H1 (cell line): ENCODE measurements around the gene SMS. TPM values are rescaled to one million over a fixed set of nuclear protein-coding genes. Genes with fewer than 3 reads are reported as not detected.

ENCODE experiments used
- KDM4A ChIP-seq: IDR thresholded peaks from one replicate; pipeline ENCODE4 v1.7.1; 2012; ENCODE audit warnings: low read depth, mild to moderate bottlenecking, moderate library complexity, low read length, inconsistent platforms; ENCODE audit not compliant: severe bottlenecking
- RXRA ChIP-seq: IDR thresholded peaks from 2 replicates; pipeline ENCODE4 v1.6.1; 2011; ENCODE audit warnings: low read depth, mild to moderate bottlenecking, low read length, moderate library complexity; ENCODE audit not compliant: insufficient read depth
- SIN3A ChIP-seq, 2 experiments: IDR thresholded peaks in 1 of 2; conservative IDR thresholded peaks in 1 of 2; 2 replicates each; pipeline ENCODE4 v1.6.1; 2011 to 2012; ENCODE audit warnings: low read length in 2 of 2, improper control_type of control experiment in 1 of 2, low read depth in 1 of 2, mild to moderate bottlenecking in 1 of 2
- SP2 ChIP-seq: IDR thresholded peaks from 2 replicates; pipeline ENCODE4 v1.6.1; 2012; ENCODE audit warnings: mild to moderate bottlenecking, low read length, inconsistent platforms
- TAF1 ChIP-seq: IDR thresholded peaks from 2 replicates; pipeline ENCODE4 v1.6.1; 2011; ENCODE audit warnings: mild to moderate bottlenecking, low read depth, low read length
- polyA plus RNA-seq, 7 experiments: library from polyadenylated mRNA; depleted of rRNA in 3 of 7; stranded (reverse) in 5 of 7; unstranded in 2 of 7; fragments of >200 nt in 5 of 7; fragments of 200-250 nt in 2 of 7; gene quantifications; 1 replicate in 5 of 7; 2 replicates in 1 of 7; 4 replicates in 1 of 7; pipeline versions ENCODE4 v1.2.1 to v1.2.3, GENCODE V29; 2011 to 2013; ENCODE audit warnings: missing spikeins in 2 of 7, mixed read lengths in 2 of 7
- total RNA-seq: library from RNA; stranded (reverse); fragmentation: NEBNext Ultra II Directional; extraction: Animal tissue kit (Norgen Biotek cat#: 25700); gene quantifications from 2 replicates; pipeline ENCODE4 v1.2.1, GENCODE V29; 2021
- TF ChIP-seq, protein P1 (sequence below): fragments of 300-600 bp; sonication (generic); IDR thresholded peaks from 2 replicates; pipeline ENCODE4 v1.7.1; 2012; ENCODE audit warnings: low read length, moderate library complexity, mild to moderate bottlenecking, inconsistent platforms; ENCODE audit not compliant: insufficient replicate concordance
- TF ChIP-seq, protein P2 (sequence below): IDR thresholded peaks from 2 replicates; pipeline ENCODE4 v1.6.1; 2012; ENCODE audit warnings: inconsistent platforms
- TF ChIP-seq, protein P3 (sequence below): IDR thresholded peaks from 2 replicates; pipeline ENCODE4 v1.6.1; 2011; ENCODE audit warnings: low read length, improper control_type of control experiment

The SMS gene
- total and polyA plus RNA-seq, 2 of the 8 experiments (the other 6 are each of a cell fraction or from before 2014, with no cell fraction given) = 66.3 to 256 TPM

DNA sequence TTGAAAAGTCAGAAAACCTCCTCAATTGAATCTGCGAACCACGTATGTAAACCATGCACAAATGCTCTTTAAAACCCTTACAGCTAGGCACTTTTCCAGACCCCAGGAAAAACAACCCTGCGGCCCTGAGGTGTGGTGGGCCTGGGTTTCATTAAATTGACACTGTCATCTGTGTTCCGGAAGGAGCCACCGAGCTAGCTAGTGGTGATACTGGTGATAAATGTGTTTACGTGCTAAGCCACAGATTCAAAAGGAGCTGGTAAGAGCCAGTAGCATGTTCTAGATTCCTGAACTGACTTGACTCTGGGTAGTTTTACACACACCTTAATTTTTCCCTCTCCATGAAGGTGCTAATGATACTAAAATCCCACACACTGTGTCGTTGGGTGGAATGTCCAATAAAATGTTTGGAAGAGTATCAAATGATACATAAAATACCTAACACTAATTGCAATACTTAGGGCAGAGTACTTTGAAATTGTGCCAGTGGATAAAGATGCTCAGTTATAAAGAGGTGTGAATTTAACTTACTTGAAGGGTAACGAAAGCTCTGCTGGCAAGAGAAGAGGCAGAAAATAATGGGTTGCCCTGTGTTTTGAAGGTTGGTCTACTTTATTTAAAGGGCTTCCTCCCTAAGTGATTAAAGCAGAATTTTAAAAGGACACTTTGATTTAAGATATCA is 8.5 kb downstream of the SMS start (continued):
- TF ChIP-seq, protein P1, sequence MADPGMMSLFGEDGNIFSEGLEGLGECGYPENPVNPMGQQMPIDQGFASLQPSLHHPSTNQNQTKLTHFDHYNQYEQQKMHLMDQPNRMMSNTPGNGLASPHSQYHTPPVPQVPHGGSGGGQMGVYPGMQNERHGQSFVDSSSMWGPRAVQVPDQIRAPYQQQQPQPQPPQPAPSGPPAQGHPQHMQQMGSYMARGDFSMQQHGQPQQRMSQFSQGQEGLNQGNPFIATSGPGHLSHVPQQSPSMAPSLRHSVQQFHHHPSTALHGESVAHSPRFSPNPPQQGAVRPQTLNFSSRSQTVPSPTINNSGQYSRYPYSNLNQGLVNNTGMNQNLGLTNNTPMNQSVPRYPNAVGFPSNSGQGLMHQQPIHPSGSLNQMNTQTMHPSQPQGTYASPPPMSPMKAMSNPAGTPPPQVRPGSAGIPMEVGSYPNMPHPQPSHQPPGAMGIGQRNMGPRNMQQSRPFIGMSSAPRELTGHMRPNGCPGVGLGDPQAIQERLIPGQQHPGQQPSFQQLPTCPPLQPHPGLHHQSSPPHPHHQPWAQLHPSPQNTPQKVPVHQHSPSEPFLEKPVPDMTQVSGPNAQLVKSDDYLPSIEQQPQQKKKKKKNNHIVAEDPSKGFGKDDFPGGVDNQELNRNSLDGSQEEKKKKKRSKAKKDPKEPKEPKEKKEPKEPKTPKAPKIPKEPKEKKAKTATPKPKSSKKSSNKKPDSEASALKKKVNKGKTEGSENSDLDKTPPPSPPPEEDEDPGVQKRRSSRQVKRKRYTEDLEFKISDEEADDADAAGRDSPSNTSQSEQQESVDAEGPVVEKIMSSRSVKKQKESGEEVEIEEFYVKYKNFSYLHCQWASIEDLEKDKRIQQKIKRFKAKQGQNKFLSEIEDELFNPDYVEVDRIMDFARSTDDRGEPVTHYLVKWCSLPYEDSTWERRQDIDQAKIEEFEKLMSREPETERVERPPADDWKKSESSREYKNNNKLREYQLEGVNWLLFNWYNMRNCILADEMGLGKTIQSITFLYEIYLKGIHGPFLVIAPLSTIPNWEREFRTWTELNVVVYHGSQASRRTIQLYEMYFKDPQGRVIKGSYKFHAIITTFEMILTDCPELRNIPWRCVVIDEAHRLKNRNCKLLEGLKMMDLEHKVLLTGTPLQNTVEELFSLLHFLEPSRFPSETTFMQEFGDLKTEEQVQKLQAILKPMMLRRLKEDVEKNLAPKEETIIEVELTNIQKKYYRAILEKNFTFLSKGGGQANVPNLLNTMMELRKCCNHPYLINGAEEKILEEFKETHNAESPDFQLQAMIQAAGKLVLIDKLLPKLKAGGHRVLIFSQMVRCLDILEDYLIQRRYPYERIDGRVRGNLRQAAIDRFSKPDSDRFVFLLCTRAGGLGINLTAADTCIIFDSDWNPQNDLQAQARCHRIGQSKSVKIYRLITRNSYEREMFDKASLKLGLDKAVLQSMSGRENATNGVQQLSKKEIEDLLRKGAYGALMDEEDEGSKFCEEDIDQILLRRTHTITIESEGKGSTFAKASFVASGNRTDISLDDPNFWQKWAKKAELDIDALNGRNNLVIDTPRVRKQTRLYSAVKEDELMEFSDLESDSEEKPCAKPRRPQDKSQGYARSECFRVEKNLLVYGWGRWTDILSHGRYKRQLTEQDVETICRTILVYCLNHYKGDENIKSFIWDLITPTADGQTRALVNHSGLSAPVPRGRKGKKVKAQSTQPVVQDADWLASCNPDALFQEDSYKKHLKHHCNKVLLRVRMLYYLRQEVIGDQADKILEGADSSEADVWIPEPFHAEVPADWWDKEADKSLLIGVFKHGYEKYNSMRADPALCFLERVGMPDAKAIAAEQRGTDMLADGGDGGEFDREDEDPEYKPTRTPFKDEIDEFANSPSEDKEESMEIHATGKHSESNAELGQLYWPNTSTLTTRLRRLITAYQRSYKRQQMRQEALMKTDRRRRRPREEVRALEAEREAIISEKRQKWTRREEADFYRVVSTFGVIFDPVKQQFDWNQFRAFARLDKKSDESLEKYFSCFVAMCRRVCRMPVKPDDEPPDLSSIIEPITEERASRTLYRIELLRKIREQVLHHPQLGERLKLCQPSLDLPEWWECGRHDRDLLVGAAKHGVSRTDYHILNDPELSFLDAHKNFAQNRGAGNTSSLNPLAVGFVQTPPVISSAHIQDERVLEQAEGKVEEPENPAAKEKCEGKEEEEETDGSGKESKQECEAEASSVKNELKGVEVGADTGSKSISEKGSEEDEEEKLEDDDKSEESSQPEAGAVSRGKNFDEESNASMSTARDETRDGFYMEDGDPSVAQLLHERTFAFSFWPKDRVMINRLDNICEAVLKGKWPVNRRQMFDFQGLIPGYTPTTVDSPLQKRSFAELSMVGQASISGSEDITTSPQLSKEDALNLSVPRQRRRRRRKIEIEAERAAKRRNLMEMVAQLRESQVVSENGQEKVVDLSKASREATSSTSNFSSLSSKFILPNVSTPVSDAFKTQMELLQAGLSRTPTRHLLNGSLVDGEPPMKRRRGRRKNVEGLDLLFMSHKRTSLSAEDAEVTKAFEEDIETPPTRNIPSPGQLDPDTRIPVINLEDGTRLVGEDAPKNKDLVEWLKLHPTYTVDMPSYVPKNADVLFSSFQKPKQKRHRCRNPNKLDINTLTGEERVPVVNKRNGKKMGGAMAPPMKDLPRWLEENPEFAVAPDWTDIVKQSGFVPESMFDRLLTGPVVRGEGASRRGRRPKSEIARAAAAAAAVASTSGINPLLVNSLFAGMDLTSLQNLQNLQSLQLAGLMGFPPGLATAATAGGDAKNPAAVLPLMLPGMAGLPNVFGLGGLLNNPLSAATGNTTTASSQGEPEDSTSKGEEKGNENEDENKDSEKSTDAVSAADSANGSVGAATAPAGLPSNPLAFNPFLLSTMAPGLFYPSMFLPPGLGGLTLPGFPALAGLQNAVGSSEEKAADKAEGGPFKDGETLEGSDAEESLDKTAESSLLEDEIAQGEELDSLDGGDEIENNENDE = no peak
- no peak for TF ChIP-seq SIN3A (conservative IDR thresholded peaks at IDR 0.05 in 1 of 2, IDR thresholded peaks at IDR 0.05 in 1 of 2; ENCODE audit: low read depth in 1 of 2, low read length in 2 of 2)
- TF ChIP-seq RXRA = no peak
- TF ChIP-seq SP2 = no peak
- TF ChIP-seq, protein P2, sequence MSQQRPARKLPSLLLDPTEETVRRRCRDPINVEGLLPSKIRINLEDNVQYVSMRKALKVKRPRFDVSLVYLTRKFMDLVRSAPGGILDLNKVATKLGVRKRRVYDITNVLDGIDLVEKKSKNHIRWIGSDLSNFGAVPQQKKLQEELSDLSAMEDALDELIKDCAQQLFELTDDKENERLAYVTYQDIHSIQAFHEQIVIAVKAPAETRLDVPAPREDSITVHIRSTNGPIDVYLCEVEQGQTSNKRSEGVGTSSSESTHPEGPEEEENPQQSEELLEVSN = no peak
- no peak for TF ChIP-seq KDM4A
- TF ChIP-seq TAF1 = no peak
- TF ChIP-seq, protein P3, sequence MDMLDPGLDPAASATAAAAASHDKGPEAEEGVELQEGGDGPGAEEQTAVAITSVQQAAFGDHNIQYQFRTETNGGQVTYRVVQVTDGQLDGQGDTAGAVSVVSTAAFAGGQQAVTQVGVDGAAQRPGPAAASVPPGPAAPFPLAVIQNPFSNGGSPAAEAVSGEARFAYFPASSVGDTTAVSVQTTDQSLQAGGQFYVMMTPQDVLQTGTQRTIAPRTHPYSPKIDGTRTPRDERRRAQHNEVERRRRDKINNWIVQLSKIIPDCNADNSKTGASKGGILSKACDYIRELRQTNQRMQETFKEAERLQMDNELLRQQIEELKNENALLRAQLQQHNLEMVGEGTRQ = no peak
